Liver (tissue), 9 donors: ENCODE results near the gene ZNF814. TPM values are rescaled to one million over a fixed set of nuclear protein-coding genes. Genes with fewer than 3 reads are reported as not detected.

Experiments used
- DNase-seq: peaks from one replicate; pipeline ENCODE4 v3.0.0-alpha.2; 2017; ENCODE audit warnings: low spot score
- H3K27ac ChIP-seq, 2 donors: one replicate each; pipeline ENCODE4 v1.7.0; 2013; ENCODE audit warnings: inconsistent platforms in 2 of 2, low read length in 2 of 2, control low read depth in 1 of 2, low read depth in 1 of 2, mild to moderate bottlenecking in 1 of 2
- H3K27me3 ChIP-seq, 4 donors: one replicate each; pipeline versions ENCODE4 v1.6.1 to v1.7.0; 2013; ENCODE audit warnings: low read length in 3 of 4, inconsistent platforms in 1 of 4, mild to moderate bottlenecking in 1 of 4, moderate library complexity in 1 of 4; ENCODE audit not compliant: control insufficient read depth in 4 of 4, insufficient read depth in 4 of 4
- H3K36me3 ChIP-seq, 4 donors: one replicate each; pipeline versions ENCODE4 v1.6.1 to v1.7.0; 2013; ENCODE audit warnings: low read length in 3 of 4, mild to moderate bottlenecking in 3 of 4, low read depth in 1 of 4, moderate library complexity in 1 of 4; ENCODE audit not compliant: control insufficient read depth in 4 of 4, insufficient read depth in 3 of 4
- H3K4me1 ChIP-seq, 4 donors: one replicate each; pipeline versions ENCODE4 v1.6.1 to v1.7.0; 2013; ENCODE audit warnings: low read length in 3 of 4, mild to moderate bottlenecking in 3 of 4, moderate library complexity in 1 of 4; ENCODE audit not compliant: control insufficient read depth in 4 of 4, insufficient read depth in 4 of 4
- H3K4me3 ChIP-seq, 3 donors: one replicate each; pipeline versions ENCODE4 v1.6.1 to v1.7.0; 2013; ENCODE audit warnings: low read length in 3 of 3, control low read depth in 1 of 3, low read depth in 1 of 3, mild to moderate bottlenecking in 1 of 3
- H3K9ac ChIP-seq, 2 donors: one replicate each; pipeline ENCODE4 v1.7.0; 2013; ENCODE audit warnings: low read length in 2 of 2, mild to moderate bottlenecking in 2 of 2, moderate library complexity in 2 of 2, control low read depth in 1 of 2, low read depth in 1 of 2
- H3K9me3 ChIP-seq, 4 donors: one replicate each; pipeline versions ENCODE4 v1.6.1 to v1.7.0; 2013; ENCODE audit warnings: low read length in 3 of 4; ENCODE audit not compliant: control insufficient read depth in 4 of 4
- EGR1 ChIP-seq, 2 donors: IDR thresholded peaks; 2 replicates each; pipeline ENCODE4 v1.6.1; 2016 to 2018; ENCODE audit warnings: antibody characterized with exemption in 2 of 2, low read depth in 2 of 2
- FOXA1 ChIP-seq: IDR thresholded peaks from 2 replicates; pipeline ENCODE4 v1.6.1; 2016; ENCODE audit warnings: antibody characterized with exemption
- FOXA2 ChIP-seq: IDR thresholded peaks from 2 replicates; pipeline ENCODE4 v1.6.1; 2016; ENCODE audit warnings: antibody characterized with exemption
- GABPA ChIP-seq, 2 donors: IDR thresholded peaks in 1 of 2; conservative IDR thresholded peaks in 1 of 2; 2 replicates each; pipeline ENCODE4 v1.6.1; 2016; ENCODE audit warnings: antibody characterized with exemption in 2 of 2, mild to moderate bottlenecking in 1 of 2, moderate library complexity in 1 of 2
- HNF4A ChIP-seq, 2 donors: conservative IDR thresholded peaks; 2 replicates each; pipeline ENCODE4 v1.6.1; 2016; ENCODE audit warnings: antibody characterized with exemption in 2 of 2, mild to moderate bottlenecking in 2 of 2
- MAX ChIP-seq: IDR thresholded peaks from 2 replicates; pipeline ENCODE4 v1.6.1; 2016; ENCODE audit warnings: antibody characterized with exemption
- NR2F2 ChIP-seq: IDR thresholded peaks from 2 replicates; pipeline ENCODE4 v1.6.1; 2016; ENCODE audit warnings: antibody characterized with exemption
- RXRA ChIP-seq, 2 donors: IDR thresholded peaks; 2 replicates each; pipeline ENCODE4 v1.6.1; 2017 to 2018; ENCODE audit warnings: antibody characterized with exemption in 2 of 2, mild to moderate bottlenecking in 1 of 2
- SP1 ChIP-seq: IDR thresholded peaks from 2 replicates; pipeline ENCODE4 v1.6.1; 2018; ENCODE audit warnings: antibody characterized with exemption, mild to moderate bottlenecking
- TAF1 ChIP-seq: conservative IDR thresholded peaks from 2 replicates; pipeline ENCODE4 v1.6.1; 2016; ENCODE audit warnings: antibody characterized with exemption, mild to moderate bottlenecking
- YY1 ChIP-seq: IDR thresholded peaks from 2 replicates; pipeline ENCODE4 v1.6.1; 2016; ENCODE audit warnings: antibody characterized with exemption, mild to moderate bottlenecking
- WGBS: extraction: QIAGEN DNeasy Blood & Tissue Kit; methylation state at CpG from one replicate; pipeline ENCODE4 v1.1.7; 2013; 5-methylcytosine and 5-hydroxymethylcytosine counted together
- polyA plus RNA-seq, 2 donors: library from polyadenylated mRNA; stranded (reverse) in 1 of 2; unstranded in 1 of 2; fragments of 200-250 nt in 1 of 2; fragments of >200 nt in 1 of 2; fragmentation: Nextera tagmentation in 1 of 2; extraction: Ambion mirVana in 1 of 2; gene quantifications; one replicate each; pipeline versions ENCODE4 v1.2.1 to v1.2.3, GENCODE V29; 2013 to 2015
- total RNA-seq, 2 donors: library from RNA; depleted of rRNA; stranded (reverse); fragments of >200 nt; gene quantifications; one replicate each; pipeline ENCODE4 v1.2.3, GENCODE V29; 2014
- TF ChIP-seq, protein P1 (sequence below): IDR thresholded peaks from 2 replicates; pipeline ENCODE4 v1.6.1; 2016; ENCODE audit warnings: antibody characterized with exemption
- TF ChIP-seq, protein P2 (sequence below): IDR thresholded peaks from 2 replicates; pipeline ENCODE4 v1.6.1; 2016; ENCODE audit warnings: antibody characterized with exemption, mild to moderate bottlenecking
- donor health status: healthy.
- donor health status: healthy.
- donor health status: healthy.
- donor health status: healthy.
- donor health status: healthy.

The ZNF814 gene
- total and polyA plus RNA-seq, 4 donors: 6.9 to 13.8 (median 8.2) TPM

DNA sequence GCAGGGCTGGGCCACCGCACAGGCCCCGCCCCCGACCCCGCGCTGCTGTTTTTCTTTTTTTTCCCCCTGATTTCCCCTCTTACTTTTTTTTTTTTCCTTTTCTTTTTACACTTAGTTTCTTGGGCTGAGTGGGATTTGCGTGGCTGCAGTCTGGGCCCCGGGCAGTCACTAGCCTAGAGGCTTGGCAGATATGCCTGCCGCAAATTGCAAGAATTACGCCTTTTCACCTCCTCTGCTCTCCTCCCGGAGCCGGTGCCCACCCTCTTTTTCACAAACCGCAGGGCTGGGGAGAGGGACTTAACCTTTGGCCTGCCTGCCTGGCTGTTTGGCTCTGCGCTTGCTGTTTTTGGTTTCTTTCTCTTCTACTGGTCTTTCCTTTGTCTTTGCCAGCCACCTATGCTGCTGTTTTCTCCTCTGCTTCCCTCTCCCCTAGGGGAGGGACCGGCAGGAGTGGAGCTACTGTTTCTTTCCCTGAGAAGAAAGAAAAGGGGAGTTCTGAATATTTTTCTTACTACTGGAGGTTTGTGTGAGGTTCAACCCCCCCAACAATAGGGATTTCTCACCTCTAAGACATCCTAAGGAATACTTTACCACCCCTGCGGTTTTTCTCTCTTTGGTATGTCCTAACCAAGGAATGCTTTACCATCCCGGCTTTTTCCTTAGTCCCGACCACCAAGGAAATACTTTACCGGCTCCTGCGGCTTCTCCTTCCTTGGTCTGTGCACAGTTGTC is 85.1 kb downstream of the ZNF814 start:
- peak overlapping the region; percentile 58 to 70 for H3K27ac ChIP-seq
- 9% methylated on average over 19 of the region's 19 CpGs for WGBS
- H3K36me3 ChIP-seq: peaks cover 0 to 17% (median 11%) of the 10 kb centered on the region in 4 donors
- no peaks in the 10 kb centered on the region for H3K27me3 ChIP-seq
- DNase-seq: peak; percentile 57
- H3K9me3 ChIP-seq: no peaks in the 10 kb centered on the region
- peaks cover 7 to 17% (median 11%) of the 10 kb centered on the region in 4 donors for H3K4me1 ChIP-seq
- peak overlapping the region; percentile 56 to 72 (median 60) for H3K4me3 ChIP-seq
- TF ChIP-seq YY1 (no peak), FOXA1 (no peak), MAX (no peak), RXRA (IDR thresholded peaks at IDR 0.05) (peak; percentile 13 to 38), GABPA (IDR thresholded peaks at IDR 0.05 in 1 of 2, conservative IDR thresholded peaks at IDR 0.05 in 1 of 2) (no peak), HNF4A (conservative IDR thresholded peaks at IDR 0.05) (peak in 1 of 2 donors; percentile 20), TAF1 (no peak)
- peak overlapping the region; percentile 20 to 54 for H3K9ac ChIP-seq

DNA sequence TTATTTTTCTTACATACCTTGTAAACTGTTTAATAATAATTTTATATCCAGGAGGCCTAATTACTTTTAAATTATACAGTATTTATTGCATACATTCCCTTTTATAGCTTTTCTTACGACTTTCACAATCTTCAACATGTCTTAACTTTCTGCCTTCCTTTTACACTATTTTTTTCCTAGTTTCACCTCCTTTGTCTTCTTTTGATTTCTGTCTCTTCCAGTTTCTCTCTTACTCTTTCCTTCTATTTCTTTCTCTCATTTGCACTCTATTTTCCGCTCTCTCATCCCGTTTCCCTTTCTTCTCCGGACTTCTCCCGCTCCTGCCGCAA is 85.6 kb downstream of the ZNF814 start:
- 4% methylated on average over 6 of the region's 6 CpGs for WGBS
- H3K27me3 ChIP-seq: no peaks in the 10 kb centered on the region
- no peaks in the 10 kb centered on the region for H3K9me3 ChIP-seq
- H3K4me1 ChIP-seq: peaks cover 7 to 17% (median 11%) of the 10 kb centered on the region in 4 donors
- TF ChIP-seq RXRA (IDR thresholded peaks at IDR 0.05) (no peak), FOXA2 (no peak), SP1 (no peak), FOXA1 (no peak), NR2F2 (no peak), EGR1 (IDR thresholded peaks at IDR 0.05; ENCODE audit: low read depth in 2 of 2) (no peak), GABPA (IDR thresholded peaks at IDR 0.05 in 1 of 2, conservative IDR thresholded peaks at IDR 0.05 in 1 of 2) (no peak)
- TF ChIP-seq, protein P1, sequence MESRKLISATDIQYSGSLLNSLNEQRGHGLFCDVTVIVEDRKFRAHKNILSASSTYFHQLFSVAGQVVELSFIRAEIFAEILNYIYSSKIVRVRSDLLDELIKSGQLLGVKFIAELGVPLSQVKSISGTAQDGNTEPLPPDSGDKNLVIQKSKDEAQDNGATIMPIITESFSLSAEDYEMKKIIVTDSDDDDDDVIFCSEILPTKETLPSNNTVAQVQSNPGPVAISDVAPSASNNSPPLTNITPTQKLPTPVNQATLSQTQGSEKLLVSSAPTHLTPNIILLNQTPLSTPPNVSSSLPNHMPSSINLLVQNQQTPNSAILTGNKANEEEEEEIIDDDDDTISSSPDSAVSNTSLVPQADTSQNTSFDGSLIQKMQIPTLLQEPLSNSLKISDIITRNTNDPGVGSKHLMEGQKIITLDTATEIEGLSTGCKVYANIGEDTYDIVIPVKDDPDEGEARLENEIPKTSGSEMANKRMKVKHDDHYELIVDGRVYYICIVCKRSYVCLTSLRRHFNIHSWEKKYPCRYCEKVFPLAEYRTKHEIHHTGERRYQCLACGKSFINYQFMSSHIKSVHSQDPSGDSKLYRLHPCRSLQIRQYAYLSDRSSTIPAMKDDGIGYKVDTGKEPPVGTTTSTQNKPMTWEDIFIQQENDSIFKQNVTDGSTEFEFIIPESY: no peak
- TF ChIP-seq, protein P2, sequence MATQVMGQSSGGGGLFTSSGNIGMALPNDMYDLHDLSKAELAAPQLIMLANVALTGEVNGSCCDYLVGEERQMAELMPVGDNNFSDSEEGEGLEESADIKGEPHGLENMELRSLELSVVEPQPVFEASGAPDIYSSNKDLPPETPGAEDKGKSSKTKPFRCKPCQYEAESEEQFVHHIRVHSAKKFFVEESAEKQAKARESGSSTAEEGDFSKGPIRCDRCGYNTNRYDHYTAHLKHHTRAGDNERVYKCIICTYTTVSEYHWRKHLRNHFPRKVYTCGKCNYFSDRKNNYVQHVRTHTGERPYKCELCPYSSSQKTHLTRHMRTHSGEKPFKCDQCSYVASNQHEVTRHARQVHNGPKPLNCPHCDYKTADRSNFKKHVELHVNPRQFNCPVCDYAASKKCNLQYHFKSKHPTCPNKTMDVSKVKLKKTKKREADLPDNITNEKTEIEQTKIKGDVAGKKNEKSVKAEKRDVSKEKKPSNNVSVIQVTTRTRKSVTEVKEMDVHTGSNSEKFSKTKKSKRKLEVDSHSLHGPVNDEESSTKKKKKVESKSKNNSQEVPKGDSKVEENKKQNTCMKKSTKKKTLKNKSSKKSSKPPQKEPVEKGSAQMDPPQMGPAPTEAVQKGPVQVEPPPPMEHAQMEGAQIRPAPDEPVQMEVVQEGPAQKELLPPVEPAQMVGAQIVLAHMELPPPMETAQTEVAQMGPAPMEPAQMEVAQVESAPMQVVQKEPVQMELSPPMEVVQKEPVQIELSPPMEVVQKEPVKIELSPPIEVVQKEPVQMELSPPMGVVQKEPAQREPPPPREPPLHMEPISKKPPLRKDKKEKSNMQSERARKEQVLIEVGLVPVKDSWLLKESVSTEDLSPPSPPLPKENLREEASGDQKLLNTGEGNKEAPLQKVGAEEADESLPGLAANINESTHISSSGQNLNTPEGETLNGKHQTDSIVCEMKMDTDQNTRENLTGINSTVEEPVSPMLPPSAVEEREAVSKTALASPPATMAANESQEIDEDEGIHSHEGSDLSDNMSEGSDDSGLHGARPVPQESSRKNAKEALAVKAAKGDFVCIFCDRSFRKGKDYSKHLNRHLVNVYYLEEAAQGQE: no peak
- DNase-seq: no peak
- peak overlapping the region; percentile 56 to 72 (median 60) for H3K4me3 ChIP-seq
- peak overlapping the region; percentile 58 to 70 for H3K27ac ChIP-seq
- peaks cover 0 to 13% (median 7%) of the 10 kb centered on the region in 4 donors for H3K36me3 ChIP-seq
- H3K9ac ChIP-seq: peak overlapping the region; percentile 20 to 54
